HS-5 (cell line): ENCODE data around the gene SPCS1.

Experiments used
- DNase-seq: peaks from one replicate; pipeline ENCODE4 v3.0.0-alpha.2; 2012; ENCODE audit warnings: low read depth

SPCS1 gene

GRCh38 chr3:52730681-52731080, 24.8 kb downstream of the SPCS1 start:
- DNase-seq = no peak

GRCh38 chr3:52731590-52731989, 25.7 kb downstream of the SPCS1 start:
- DNase-seq = no peak

DNA sequence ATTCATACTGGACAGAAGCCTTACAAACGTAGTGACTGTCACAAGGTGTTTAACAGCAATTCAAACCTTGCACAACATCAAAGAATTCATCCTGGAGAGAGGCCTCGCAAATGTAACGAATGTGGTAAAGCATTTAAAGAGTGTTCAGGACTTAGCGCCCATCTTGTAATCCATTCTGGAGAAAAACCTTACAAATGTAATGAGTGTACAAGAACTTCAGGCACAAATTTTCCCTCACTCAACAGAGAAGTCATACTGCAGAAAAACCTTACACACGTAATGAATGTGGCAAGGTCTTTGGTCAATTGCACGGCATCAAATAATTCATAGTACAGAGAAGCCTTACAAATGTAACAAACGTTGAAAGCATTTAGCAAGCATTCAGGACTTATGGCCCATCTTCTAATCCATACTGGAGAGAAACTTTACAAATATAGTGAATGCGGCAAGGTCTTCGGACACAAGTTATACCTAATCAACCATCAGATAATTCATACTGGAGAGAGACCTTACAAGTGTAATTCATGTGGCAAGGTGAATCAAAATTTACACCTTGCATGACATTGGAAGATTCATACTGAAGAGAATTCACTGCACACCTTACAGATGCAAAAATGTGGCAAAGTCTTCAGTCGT, 27.5 kb downstream of the SPCS1 start:
- no peak for DNase-seq

- no peak for DNase-seq
Observed at GRCh38 chr3:52739730-52740129, 33.8 kb downstream of the SPCS1 start.

DNA sequence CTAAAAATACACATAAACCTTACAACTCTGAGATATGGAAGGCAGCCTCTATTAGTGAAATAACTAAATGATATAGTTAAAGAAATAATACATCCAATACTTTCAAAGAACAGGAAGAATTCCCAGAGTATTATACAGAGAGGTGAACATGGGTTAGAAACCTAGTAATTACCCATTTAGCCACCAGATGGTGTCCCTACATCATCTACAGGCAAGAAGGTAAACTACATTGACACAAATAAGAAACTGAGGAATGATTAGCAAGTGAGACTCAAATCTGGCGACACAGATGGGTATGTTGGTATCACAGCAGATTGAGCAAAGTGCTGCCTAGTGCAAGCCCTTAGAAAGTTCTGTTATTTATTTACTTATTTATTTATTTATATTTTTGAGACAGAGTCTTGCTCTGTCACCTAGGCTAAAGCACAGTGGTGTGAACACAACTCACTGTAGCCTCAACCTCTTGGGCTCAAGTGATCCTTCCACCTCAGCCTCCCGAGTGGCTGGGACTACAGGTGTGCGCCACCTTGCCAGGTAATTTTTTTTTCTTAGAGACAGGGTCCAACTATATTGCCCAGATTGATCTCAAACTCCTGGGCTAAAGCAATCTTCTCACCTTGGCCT, 36.6 kb downstream of the SPCS1 start:
- peak; percentile 6 for DNase-seq

- DNase-seq = no peak
Observed at GRCh38 chr3:52743152-52743551, 37.2 kb downstream of the SPCS1 start.

DNA sequence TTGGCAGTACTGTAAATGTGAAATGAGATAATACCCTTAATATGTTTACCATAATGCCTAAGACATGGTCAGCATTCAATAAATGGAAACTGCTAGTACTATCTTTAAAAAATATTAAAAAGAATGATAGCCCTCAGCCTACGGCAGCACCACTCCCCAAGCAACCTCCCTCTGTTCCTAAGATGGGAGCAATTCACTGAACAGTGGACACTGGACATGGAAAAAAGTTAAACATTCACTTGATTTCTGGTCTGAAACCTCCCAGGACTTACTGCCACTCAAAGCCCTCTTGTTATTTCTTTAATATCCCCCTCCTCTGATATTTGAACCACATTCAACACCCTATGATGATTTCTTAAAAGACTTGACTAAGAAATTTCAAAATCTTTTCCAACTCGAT, 37.8 kb downstream of the SPCS1 start:
- DNase-seq = no peak

DNA sequence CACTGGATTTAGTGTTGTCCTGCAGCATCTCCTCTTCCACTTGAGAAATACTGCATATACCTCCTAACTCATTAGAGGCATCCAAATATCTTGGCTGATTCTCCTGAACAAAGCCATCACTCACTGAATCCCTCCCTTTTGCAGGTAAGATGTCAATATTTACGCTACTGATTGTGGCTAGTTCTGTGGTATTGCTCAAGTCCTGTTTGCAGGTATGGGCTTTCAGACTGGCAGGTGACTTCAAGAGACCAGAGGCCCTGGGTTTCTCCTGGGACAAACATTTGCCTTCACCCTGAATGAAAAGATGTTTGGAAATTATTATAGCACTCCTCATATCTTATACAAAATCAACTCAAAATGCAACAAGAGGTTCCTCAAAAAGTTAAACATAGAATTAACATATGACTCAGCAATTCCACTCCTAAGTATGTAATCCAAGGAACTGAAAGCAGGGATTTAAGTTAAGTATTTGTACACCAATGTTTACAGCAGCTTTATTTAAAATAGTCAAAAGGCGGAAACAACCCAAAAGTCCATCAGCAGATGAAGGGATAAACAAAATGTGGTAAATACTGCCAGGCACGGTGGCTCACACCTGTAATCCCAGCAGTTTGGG, 46.2 kb downstream of the SPCS1 start:
- no peak for DNase-seq

DNA sequence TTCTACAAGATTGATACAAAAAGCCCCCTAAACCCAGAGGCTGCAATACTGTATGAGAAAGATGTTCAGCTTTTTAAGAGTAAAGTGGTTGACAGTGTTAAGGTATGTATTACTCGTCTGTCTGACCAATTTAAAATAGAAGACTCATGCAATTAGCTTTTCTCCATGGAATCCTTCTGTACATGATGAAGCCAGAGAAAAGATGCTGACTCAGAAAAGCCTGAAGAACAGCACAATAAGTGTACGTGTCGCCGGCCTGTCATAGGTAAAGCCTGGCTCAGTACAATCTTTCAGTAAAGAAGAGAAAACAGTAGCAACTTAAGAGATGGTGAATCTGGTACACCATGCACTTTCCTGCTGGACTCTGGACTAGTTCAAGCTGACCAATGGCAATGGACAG, 48.5 kb downstream of the SPCS1 start:
- DNase-seq = no peak

- DNase-seq = no peak
Observed at GRCh38 chr3:52756141-52756540, 50.2 kb downstream of the SPCS1 start.
